Peyer's patch (tissue), 4 donors: ENCODE measurements around the gene SMARCA2.

Experiments
- CTCF ChIP-seq, 6 experiments: fragments of 450-650 bp in 4 of 6; fragments of 200-600 bp in 2 of 6; sonication (generic) in 1 of 6; IDR thresholded peaks; one replicate each; pipeline ENCODE4 v1.5.1; 2017 to 2019; ENCODE audit warnings: antibody characterized with exemption in 6 of 6, mild to moderate bottlenecking in 3 of 6, moderate library complexity in 1 of 6
- POLR2A ChIP-seq, 2 donors: fragments of 450-650 bp; IDR thresholded peaks; one replicate each; pipeline ENCODE4 v1.5.1; 2017; ENCODE audit warnings: antibody characterized with exemption in 2 of 2, mild to moderate bottlenecking in 2 of 2, moderate library complexity in 2 of 2

- TF ChIP-seq CTCF (IDR thresholded peaks at IDR 0.05) (no peak), POLR2A (IDR thresholded peaks at IDR 0.05) (no peak)
Observed at GRCh38 chr9:2128618-2129017, 113.5 kb downstream of the SMARCA2 start.
